Fibroblast of lung (primary cell): ENCODE measurements around the gene COPG1. TPM values are rescaled to one million over a fixed set of nuclear protein-coding genes. Genes with fewer than 3 reads are reported as not detected.
A peak's percentile ranks its signal among the peaks of the same experiment; 100 is the strongest.

ENCODE experiments used
- DNase-seq, 2 donors: peaks; one replicate each; pipeline versions ENCODE4 v3.0.0 to v3.0.0-alpha.2; 2010; ENCODE audit warnings: low read depth in 2 of 2
- H2AFZ ChIP-seq: 2 replicates; pipeline ENCODE4 v1.5.1; 2012; ENCODE audit warnings: low read length, control low read depth, inconsistent platforms
- H3K27ac ChIP-seq: 2 replicates; pipeline ENCODE4 v1.5.1; 2011; ENCODE audit warnings: low read length, control low read depth; ENCODE audit not compliant: insufficient read depth
- H3K27me3 ChIP-seq: 2 replicates; pipeline ENCODE4 v1.5.1; 2011; ENCODE audit warnings: mild to moderate bottlenecking, low read length; ENCODE audit not compliant: control insufficient read depth, insufficient read depth
- H3K36me3 ChIP-seq: 2 replicates; pipeline ENCODE4 v1.5.1; 2011; ENCODE audit warnings: low read length; ENCODE audit not compliant: control insufficient read depth, insufficient read depth
- H3K4me1 ChIP-seq: 2 replicates; pipeline ENCODE4 v1.5.1; 2011; ENCODE audit warnings: low read length; ENCODE audit not compliant: control insufficient read depth, insufficient read depth; ENCODE audit errors: extremely low read depth
- H3K4me2 ChIP-seq: 2 replicates; pipeline ENCODE4 v1.5.1; 2011; ENCODE audit warnings: low read length, control low read depth; ENCODE audit not compliant: insufficient read depth; ENCODE audit errors: extremely low read depth
- H3K4me3 ChIP-seq, 4 experiments: fragments of 200-600 bp in 1 of 4; sonication (generic) in 1 of 4; replicated peaks in 1 of 4; 2 replicates each; pipeline ENCODE4 v1.5.1; 2011 to 2016; ENCODE audit warnings: low read length in 4 of 4, low read depth in 3 of 4, mild to moderate bottlenecking in 3 of 4, control low read depth in 2 of 4, inconsistent platforms in 1 of 4, mixed read lengths in 1 of 4; ENCODE audit not compliant: insufficient read depth in 1 of 4; ENCODE audit errors: control extremely low read depth in 1 of 4
- H3K79me2 ChIP-seq: 2 replicates; pipeline ENCODE4 v1.5.1; 2012; ENCODE audit warnings: mild to moderate bottlenecking, low read length, inconsistent platforms; ENCODE audit not compliant: control insufficient read depth, insufficient read depth
- H3K9ac ChIP-seq: 2 replicates; pipeline ENCODE4 v1.5.1; 2011; ENCODE audit warnings: mild to moderate bottlenecking, low read length, control low read depth; ENCODE audit not compliant: insufficient read depth
- H3K9me3 ChIP-seq: 2 replicates; pipeline ENCODE4 v1.5.1; 2012; ENCODE audit warnings: low read depth, low read length; ENCODE audit not compliant: control insufficient read depth, insufficient read depth
- H4K20me1 ChIP-seq: 2 replicates; pipeline ENCODE4 v1.5.1; 2011; ENCODE audit warnings: low read length; ENCODE audit not compliant: control insufficient read depth, insufficient read depth; ENCODE audit errors: extremely low read depth
- EZH2 ChIP-seq: IDR thresholded peaks from 2 replicates; pipeline ENCODE4 v1.5.1; 2012; ENCODE audit warnings: low read length, control low read depth, mild to moderate bottlenecking; ENCODE audit errors: missing control alignments
- polyA plus RNA-seq, 2 donors: library from polyadenylated mRNA; depleted of rRNA in 1 of 2; stranded (reverse) in 1 of 2; unstranded in 1 of 2; fragments of >200 nt; gene quantifications; 2 replicates each; pipeline ENCODE4 v1.2.1, GENCODE V29; 2011 to 2012; ENCODE audit warnings: missing spikeins in 1 of 2
- total RNA-seq: library from RNA; depleted of rRNA; stranded (reverse); fragments of >200 nt; gene quantifications from 2 replicates; pipeline ENCODE4 v1.2.1, GENCODE V29; 2014
- TF ChIP-seq, protein P1 (sequence below), 2 donors: IDR thresholded peaks in 1 of 2; conservative IDR thresholded peaks in 1 of 2; 1 replicate in 1 of 2; 2 replicates in 1 of 2; pipeline ENCODE4 v1.5.1; 2011 to 2012; ENCODE audit warnings: low read length in 2 of 2, control low read depth in 1 of 2, inconsistent platforms in 1 of 2, low read depth in 1 of 2, mild to moderate bottlenecking in 1 of 2

The COPG1 gene
- total and polyA plus RNA-seq, 2 donors (not counting 1 experiment from before 2014, with no cell fraction given) = 257 to 306 TPM

DNA sequence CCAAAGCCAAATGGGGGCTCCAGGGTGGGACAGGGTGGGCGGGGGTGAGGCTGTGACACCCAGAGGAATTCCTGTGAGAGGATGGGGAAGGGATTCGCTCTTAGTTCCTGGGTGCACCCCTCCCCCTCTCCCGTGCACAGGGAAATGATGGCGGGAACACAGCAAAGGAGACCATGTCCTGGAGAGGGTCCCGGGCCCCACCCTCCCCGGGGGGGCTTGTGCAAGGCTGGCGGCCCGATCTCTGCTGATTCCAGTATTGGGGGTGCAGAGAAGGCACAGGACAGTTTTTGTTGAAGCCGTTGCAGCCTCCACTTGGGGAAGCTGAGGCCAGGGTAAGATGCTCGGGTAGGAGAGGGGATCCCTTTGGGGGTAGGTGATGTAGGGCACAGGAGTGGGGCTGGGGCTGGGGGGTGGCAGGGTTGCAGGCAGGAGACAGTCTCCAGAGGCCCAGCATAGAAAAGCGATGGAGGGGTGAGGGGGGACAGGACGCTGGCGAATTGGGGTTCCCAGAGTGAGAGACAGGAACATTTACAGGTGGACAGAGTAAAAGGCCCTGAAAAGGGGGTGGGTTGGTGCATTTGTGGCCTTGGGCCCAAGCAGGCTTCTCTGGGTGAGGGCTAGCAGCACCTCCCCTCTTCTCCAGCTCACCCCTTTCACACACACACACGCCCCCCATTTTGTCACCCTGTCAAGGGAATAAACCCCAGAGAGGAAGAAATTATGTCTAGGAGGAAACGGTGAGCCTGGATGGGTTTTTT, 67.8 kb downstream of the COPG1 start:
- TF ChIP-seq EZH2 = no peak
- TF ChIP-seq, protein P1, sequence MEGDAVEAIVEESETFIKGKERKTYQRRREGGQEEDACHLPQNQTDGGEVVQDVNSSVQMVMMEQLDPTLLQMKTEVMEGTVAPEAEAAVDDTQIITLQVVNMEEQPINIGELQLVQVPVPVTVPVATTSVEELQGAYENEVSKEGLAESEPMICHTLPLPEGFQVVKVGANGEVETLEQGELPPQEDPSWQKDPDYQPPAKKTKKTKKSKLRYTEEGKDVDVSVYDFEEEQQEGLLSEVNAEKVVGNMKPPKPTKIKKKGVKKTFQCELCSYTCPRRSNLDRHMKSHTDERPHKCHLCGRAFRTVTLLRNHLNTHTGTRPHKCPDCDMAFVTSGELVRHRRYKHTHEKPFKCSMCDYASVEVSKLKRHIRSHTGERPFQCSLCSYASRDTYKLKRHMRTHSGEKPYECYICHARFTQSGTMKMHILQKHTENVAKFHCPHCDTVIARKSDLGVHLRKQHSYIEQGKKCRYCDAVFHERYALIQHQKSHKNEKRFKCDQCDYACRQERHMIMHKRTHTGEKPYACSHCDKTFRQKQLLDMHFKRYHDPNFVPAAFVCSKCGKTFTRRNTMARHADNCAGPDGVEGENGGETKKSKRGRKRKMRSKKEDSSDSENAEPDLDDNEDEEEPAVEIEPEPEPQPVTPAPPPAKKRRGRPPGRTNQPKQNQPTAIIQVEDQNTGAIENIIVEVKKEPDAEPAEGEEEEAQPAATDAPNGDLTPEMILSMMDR (conservative IDR thresholded peaks at IDR 0.05 in 1 of 2, IDR thresholded peaks at IDR 0.05 in 1 of 2; ENCODE audit: low read depth in 1 of 2, low read length in 2 of 2) = no peak
- peak overlapping the region; percentile 72 for H3K4me2 ChIP-seq
- no peak overlapping the region for H3K9ac ChIP-seq
- peak overlapping the region; percentile 89 for H2AFZ ChIP-seq
- H3K36me3 ChIP-seq = no peaks in the 10 kb centered on the region
- H3K27me3 ChIP-seq = no peaks in the 10 kb centered on the region
- peaks cover 7% of the 10 kb centered on the region for H3K79me2 ChIP-seq
- no peak for DNase-seq
- no peaks in the 10 kb centered on the region for H3K9me3 ChIP-seq
- H3K27ac ChIP-seq = no peak overlapping the region
- peak overlapping the region; percentile 54 to 93 (median 81) for H3K4me3 ChIP-seq
- H3K4me1 ChIP-seq = peaks cover 3% of the 10 kb centered on the region
- H4K20me1 ChIP-seq = no peaks in the 10 kb centered on the region

DNA sequence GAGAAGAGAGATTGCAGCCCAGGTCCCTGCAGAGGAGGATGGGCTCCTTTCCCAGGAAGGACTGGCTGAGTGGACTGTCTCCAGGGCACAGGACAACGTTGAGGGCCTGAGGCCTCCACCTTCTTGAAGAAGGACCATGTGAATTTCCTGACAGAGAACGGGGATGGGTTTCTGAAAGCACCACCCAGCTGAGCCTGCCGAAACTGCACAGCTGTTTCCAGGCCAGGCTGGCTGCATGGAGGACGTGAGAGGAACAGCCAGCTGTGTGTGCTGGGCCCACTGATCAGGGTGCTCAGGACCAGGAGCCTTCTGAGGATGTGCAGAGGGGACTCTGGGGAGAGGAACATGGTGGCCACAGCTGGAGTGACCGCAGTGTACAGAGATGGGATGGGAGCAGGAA, 68.4 kb downstream of the COPG1 start:
- H3K79me2 ChIP-seq = peaks cover 7% of the 10 kb centered on the region
- H3K27ac ChIP-seq = no peak overlapping the region
- TF ChIP-seq, protein P1 (conservative IDR thresholded peaks at IDR 0.05 in 1 of 2, IDR thresholded peaks at IDR 0.05 in 1 of 2; ENCODE audit: low read depth in 1 of 2, low read length in 2 of 2) = no peak
- TF ChIP-seq EZH2 = no peak
- H3K4me3 ChIP-seq = no peak overlapping the region
- H2AFZ ChIP-seq = no peak overlapping the region
- H3K9me3 ChIP-seq = no peaks in the 10 kb centered on the region
- H3K4me2 ChIP-seq = no peak overlapping the region
- H4K20me1 ChIP-seq = no peaks in the 10 kb centered on the region
- H3K36me3 ChIP-seq = no peaks in the 10 kb centered on the region
- no peak overlapping the region for H3K9ac ChIP-seq
- no peaks in the 10 kb centered on the region for H3K27me3 ChIP-seq
- H3K4me1 ChIP-seq = peaks cover 3% of the 10 kb centered on the region
- DNase-seq = no peak

DNA sequence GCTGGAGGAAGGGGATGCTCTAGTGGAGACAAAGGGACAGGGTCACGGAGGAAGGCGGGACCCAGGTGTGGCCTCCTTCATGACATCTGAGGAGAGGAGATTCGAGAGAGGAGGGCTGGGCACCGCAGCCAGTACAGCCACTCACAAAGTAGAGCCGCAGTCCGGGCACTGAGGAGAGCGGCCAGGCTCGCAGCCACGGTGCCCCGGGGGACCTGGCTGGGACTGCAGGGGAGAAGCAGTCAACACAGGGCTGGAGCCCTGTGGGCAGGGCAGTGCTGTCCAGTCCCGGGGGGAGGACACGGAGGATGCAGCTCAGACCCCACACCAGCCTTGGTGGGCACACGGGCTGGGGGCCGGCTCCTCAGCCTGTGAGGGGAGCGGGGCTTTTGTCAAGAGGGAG, 69.5 kb downstream of the COPG1 start:
- Histone ChIP-seq H3K9me3 (no peaks in the 10 kb centered on the region), H4K20me1 (no peaks in the 10 kb centered on the region), H3K27me3 (no peaks in the 10 kb centered on the region), H3K27ac (no peak overlapping the region), H3K9ac (no peak overlapping the region), H2AFZ (no peak overlapping the region), H3K79me2 (peaks cover 7% of the 10 kb centered on the region), H3K4me3 (no peak overlapping the region), H3K4me1 (no peaks in the 10 kb centered on the region), H3K36me3 (no peaks in the 10 kb centered on the region), H3K4me2 (no peak overlapping the region)
- TF ChIP-seq, protein P1 (conservative IDR thresholded peaks at IDR 0.05 in 1 of 2, IDR thresholded peaks at IDR 0.05 in 1 of 2; ENCODE audit: low read depth in 1 of 2, low read length in 2 of 2) = no peak
- TF ChIP-seq EZH2 = no peak
- no peak for DNase-seq
